ENCODE data around the gene SIGLEC10.

DNA sequence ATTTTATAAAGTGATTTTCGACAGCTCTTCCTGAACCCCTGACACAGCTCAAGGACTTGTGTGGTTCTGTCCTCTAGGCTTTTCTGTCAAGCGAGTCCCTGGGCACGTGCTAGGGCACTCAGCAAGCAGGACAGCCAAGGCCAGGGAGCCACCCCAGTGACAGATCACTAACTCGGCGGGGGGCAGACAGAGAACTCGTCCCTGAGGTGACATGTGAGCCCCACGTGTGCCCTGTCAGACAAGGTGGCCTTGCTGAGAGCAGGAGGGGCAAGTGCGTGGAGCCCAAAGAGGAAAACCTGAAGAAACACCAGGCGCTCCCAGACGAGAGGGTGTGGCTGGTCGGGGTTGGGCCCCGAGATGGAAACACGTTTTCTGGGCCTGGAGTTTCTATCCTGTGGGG is 56.2 kb downstream of the SIGLEC10 start:
- TF ChIP-seq POLR2A (IDR thresholded peaks at IDR 0.05; ENCODE audit: low read depth, low read length), result no peak
- no peak for TF ChIP-seq POLR2AphosphoS5 (IDR thresholded peaks at IDR 0.05; ENCODE audit: low read depth, low read length)
- no peak for TF ChIP-seq TAF1 (IDR thresholded peaks at IDR 0.05; ENCODE audit: low read depth, low read length)
- TF ChIP-seq SPI1 (IDR thresholded peaks at IDR 0.05; ENCODE audit: low read depth, low read length), result no peak
- no peak for TF ChIP-seq POU2F2 (IDR thresholded peaks at IDR 0.05; ENCODE audit: low read depth, low read length)

All from GM12891 (cell line).